Stomach (tissue), 4 donors: ENCODE results near the gene TPRN.

ENCODE experiments used
- CTCF ChIP-seq, 7 experiments: fragments of 450-650 bp in 4 of 7; fragments of 200-600 bp in 3 of 7; sonication (generic) in 3 of 7; IDR thresholded peaks; one replicate each; pipeline ENCODE4 v1.5.1; 2016 to 2019; ENCODE audit warnings: antibody characterized with exemption in 7 of 7, control low read depth in 2 of 7, mild to moderate bottlenecking in 1 of 7
- EP300 ChIP-seq: sonication (generic); formaldehyde crosslinking; IDR thresholded peaks from one replicate; pipeline ENCODE4 v1.6.1; 2017; ENCODE audit warnings: antibody characterized with exemption
- POLR2A ChIP-seq, 4 donors: fragments of 450-650 bp; IDR thresholded peaks; one replicate each; pipeline ENCODE4 v1.6.1; 2016; ENCODE audit warnings: antibody characterized with exemption in 4 of 4, control low read depth in 2 of 4, mild to moderate bottlenecking in 1 of 4, moderate library complexity in 1 of 4
- POLR2AphosphoS5 ChIP-seq, 3 donors: sonication (generic); formaldehyde crosslinking; IDR thresholded peaks; one replicate each; pipeline ENCODE4 v1.6.1; 2016; ENCODE audit warnings: antibody characterized with exemption in 3 of 3

GRCh38 chr9:137184881-137185660 lies 15.5 kb downstream of the TPRN start:
- TF ChIP-seq CTCF (IDR thresholded peaks at IDR 0.05) (no peak), EP300 (no peak), POLR2A (IDR thresholded peaks at IDR 0.05) (no peak), POLR2AphosphoS5 (IDR thresholded peaks at IDR 0.05) (no peak)
